H1 (cell line): ENCODE results near the gene SNURF. TPM values are rescaled to one million over a fixed set of nuclear protein-coding genes. Genes with fewer than 3 reads are reported as not detected.

ENCODE experiments used
- CTCF ChIA-PET: fragments of 300-600 bp; sonication (Branson Sonifier 250); formaldehyde crosslinking; loops from one replicate; lab custom pipeline; 2021; ENCODE audit not compliant: partially characterized antibody; lab: Charles Lee
- POLR2A ChIA-PET: fragments of 300-600 bp; sonication (Branson Sonifier 250); formaldehyde crosslinking; loops from one replicate; lab custom pipeline; 2021; ENCODE audit warnings: inconsistent platforms; ENCODE audit not compliant: partially characterized antibody; lab: Charles Lee
- DNase-seq, 2 experiments: peaks; one replicate each; pipeline versions ENCODE4 v3.0.0 to v3.0.0-alpha.2; 2010 to 2022; ENCODE audit warnings: low spot score in 2 of 2, low read depth in 1 of 2, mixed read lengths in 1 of 2
- FAIRE-seq: peaks from 2 replicates; lab custom pipeline; 2011; peaks lifted over from hg19 to GRCh38; lab: Jason Lieb, UNC
- H2AFZ ChIP-seq: 2 replicates; pipeline ENCODE4 v1.8.1; 2012; ENCODE audit warnings: low read length, inconsistent platforms
- H2AK5ac ChIP-seq: 2 replicates; pipeline ENCODE4 v1.6.1; 2013; ENCODE audit warnings: low read depth, low read length
- H2BK120ac ChIP-seq: replicated peaks from 2 replicates; pipeline ENCODE3; 2013; ENCODE audit warnings: low read depth, low read length, inconsistent platforms
- H2BK12ac ChIP-seq: 2 replicates; pipeline ENCODE4 v1.6.1; 2013; ENCODE audit warnings: low read depth, low read length
- H2BK15ac ChIP-seq: 2 replicates; pipeline ENCODE4 v1.6.1; 2013; ENCODE audit warnings: low read length
- H2BK20ac ChIP-seq: 2 replicates; pipeline ENCODE4 v1.6.1; 2013; ENCODE audit warnings: low read length
- H2BK5ac ChIP-seq: 2 replicates; pipeline ENCODE4 v1.6.1; 2013; ENCODE audit warnings: low read depth, low read length
- H3K14ac ChIP-seq: 2 replicates; pipeline ENCODE4 v1.6.1; 2013; ENCODE audit warnings: inconsistent platforms; ENCODE audit not compliant: insufficient read length
- H3K18ac ChIP-seq: 2 replicates; pipeline ENCODE4 v1.6.1; 2013; ENCODE audit warnings: low read length; ENCODE audit errors: extremely low read depth
- H3K23ac ChIP-seq: 2 replicates; pipeline ENCODE4 v1.6.1; 2013; ENCODE audit warnings: inconsistent platforms; ENCODE audit not compliant: insufficient read length
- H3K23me2 ChIP-seq: 2 replicates; pipeline ENCODE4 v1.6.1; 2013; ENCODE audit warnings: low read depth, low read length
- H3K27ac ChIP-seq: 2 replicates; pipeline ENCODE4 v1.6.1; 2011; ENCODE audit warnings: low read depth, low read length, inconsistent platforms
- H3K27me3 ChIP-seq, 4 experiments: replicated peaks in 1 of 4; 1 replicate in 1 of 4; 2 replicates in 3 of 4; pipeline versions ENCODE4 v1.6.1 to v1.8.1; 2011 to 2013; ENCODE audit warnings: low read length in 3 of 4, mild to moderate bottlenecking in 3 of 4, inconsistent platforms in 2 of 4, mixed read lengths in 2 of 4, moderate library complexity in 1 of 4; ENCODE audit not compliant: control insufficient read depth in 3 of 4, insufficient read depth in 3 of 4; ENCODE audit errors: extremely low read depth in 1 of 4
- H3K36me3 ChIP-seq, 4 experiments: 2 replicates each; pipeline versions ENCODE4 v1.6.1 to v1.8.1; 2011 to 2013; ENCODE audit warnings: mild to moderate bottlenecking in 4 of 4, low read length in 3 of 4, moderate library complexity in 2 of 4, control low read depth in 1 of 4, inconsistent platforms in 1 of 4; ENCODE audit not compliant: insufficient read depth in 4 of 4, control insufficient read depth in 2 of 4
- H3K4ac ChIP-seq: replicated peaks from 2 replicates; pipeline ENCODE3; 2013; ENCODE audit warnings: low read length, low read depth, mixed read lengths, inconsistent platforms; ENCODE audit not compliant: insufficient read length
- H3K4me1 ChIP-seq, 4 experiments: replicated peaks in 1 of 4; 1 replicate in 1 of 4; 2 replicates in 3 of 4; pipeline versions ENCODE4 v1.6.1 to v1.8.1; 2011 to 2013; ENCODE audit warnings: low read length in 3 of 4, inconsistent platforms in 2 of 4, mixed read lengths in 1 of 4; ENCODE audit not compliant: insufficient read depth in 4 of 4, control insufficient read depth in 3 of 4
- H3K4me2 ChIP-seq, 2 experiments: 2 replicates each; pipeline versions ENCODE4 v1.6.1 to v1.8.1; 2011 to 2013; ENCODE audit warnings: low read depth in 2 of 2, low read length in 2 of 2, control low read depth in 1 of 2, inconsistent platforms in 1 of 2, mild to moderate bottlenecking in 1 of 2; ENCODE audit not compliant: insufficient read depth in 1 of 2
- H3K4me3 ChIP-seq, 4 experiments: fragments of 200-600, 300-600 bp in 1 of 4; sonication (generic), shearing (Covaris generic), sonication (Bioruptor Twin) in 1 of 4; 2 replicates each; pipeline versions ENCODE4 v1.5.1 to v1.8.1; 2011 to 2016; ENCODE audit warnings: low read length in 4 of 4, low read depth in 3 of 4, control low read depth in 2 of 4, inconsistent platforms in 2 of 4, mild to moderate bottlenecking in 2 of 4, mixed read lengths in 1 of 4, moderate library complexity in 1 of 4; ENCODE audit not compliant: insufficient read depth in 2 of 4; ENCODE audit errors: extremely low read depth in 1 of 4
- H3K56ac ChIP-seq: replicated peaks from 2 replicates; pipeline ENCODE3; 2013; ENCODE audit warnings: low read depth, mild to moderate bottlenecking, mixed read lengths, low read length, inconsistent platforms; ENCODE audit not compliant: insufficient read length
- H3K79me1 ChIP-seq: 2 replicates; pipeline ENCODE4 v1.6.1; 2013; ENCODE audit warnings: low read depth, low read length, control low read depth
- H3K79me2 ChIP-seq, 2 experiments: 2 replicates each; pipeline versions ENCODE4 v1.6.1 to v1.8.1; 2012 to 2013; ENCODE audit warnings: low read length in 2 of 2, mild to moderate bottlenecking in 2 of 2, inconsistent platforms in 1 of 2; ENCODE audit not compliant: insufficient read depth in 2 of 2, control insufficient read depth in 1 of 2
- H3K9ac ChIP-seq, 4 experiments: replicated peaks in 1 of 4; 1 replicate in 1 of 4; 2 replicates in 3 of 4; pipeline versions ENCODE4 v1.6.1 to v1.8.1; 2011 to 2013; ENCODE audit warnings: low read depth in 3 of 4, low read length in 3 of 4, control low read depth in 2 of 4, mild to moderate bottlenecking in 2 of 4, moderate library complexity in 2 of 4, inconsistent platforms in 1 of 4; ENCODE audit errors: extremely low read depth in 1 of 4
- H3K9me3 ChIP-seq, 2 experiments: 2 replicates each; pipeline versions ENCODE4 v1.6.1 to v1.8.1; 2012 to 2013; ENCODE audit warnings: mild to moderate bottlenecking in 2 of 2, moderate library complexity in 2 of 2, control low read depth in 1 of 2, inconsistent platforms in 1 of 2, low read depth in 1 of 2, low read length in 1 of 2, mixed read lengths in 1 of 2; ENCODE audit not compliant: insufficient read depth in 2 of 2
- H4K20me1 ChIP-seq, 2 experiments: replicated peaks in 1 of 2; 2 replicates each; pipeline versions ENCODE3 to v1.8.1; 2011 to 2013; ENCODE audit warnings: inconsistent platforms in 2 of 2, low read length in 2 of 2, mild to moderate bottlenecking in 1 of 2; ENCODE audit not compliant: insufficient read depth in 2 of 2, control insufficient read depth in 1 of 2
- H4K5ac ChIP-seq: 2 replicates; pipeline ENCODE4 v1.6.1; 2013; ENCODE audit warnings: low read length, low read depth, mixed read lengths, inconsistent platforms; ENCODE audit not compliant: insufficient read length
- H4K8ac ChIP-seq: 2 replicates; pipeline ENCODE4 v1.8.0; 2013; ENCODE audit warnings: mild to moderate bottlenecking, moderate library complexity, low read length, inconsistent platforms; ENCODE audit not compliant: insufficient read depth; ENCODE audit errors: extremely low read depth
- H4K91ac ChIP-seq: replicated peaks from 2 replicates; pipeline ENCODE3; 2013; ENCODE audit warnings: low read length, mixed read lengths, inconsistent platforms; ENCODE audit not compliant: insufficient read length
- ATF2 ChIP-seq: IDR thresholded peaks from 2 replicates; pipeline ENCODE4 v1.6.1; 2012; ENCODE audit warnings: low read length, inconsistent platforms
- CBX5 ChIP-seq: fragments of 300-800, 300-1000 bp; sonication (generic); IDR thresholded peaks from 2 replicates; pipeline ENCODE4 v1.7.1; 2016; ENCODE audit warnings: antibody characterized with exemption, low read length, low read depth
- EGR1 ChIP-seq: IDR thresholded peaks from 2 replicates; pipeline ENCODE4 v1.6.1; 2011; ENCODE audit warnings: low read depth, low read length, borderline replicate concordance
- SRF ChIP-seq: IDR thresholded peaks from 2 replicates; pipeline ENCODE4 v1.6.1; 2011; ENCODE audit warnings: mild to moderate bottlenecking, low read depth, low read length, moderate library complexity
- TEAD4 ChIP-seq: IDR thresholded peaks from 2 replicates; pipeline ENCODE4 v1.6.1; 2012; ENCODE audit warnings: low read depth, low read length, inconsistent platforms, mixed read lengths
- WGBS, 2 experiments: shearing (Covaris generic) in 1 of 2; methylation state at CpG; one replicate each; pipeline versions ENCODE4 v1.1.6 to v1.1.7; 2013 to 2015; ENCODE audit warnings: low lambda C conversion rate in 2 of 2, mixed read lengths in 2 of 2, inconsistent platforms in 1 of 2, low coverage in 1 of 2, missing lambda C conversion rate in 1 of 2; ENCODE audit not compliant: insufficient replicate concordance in 2 of 2, insufficient coverage in 1 of 2, insufficient read length in 1 of 2; ENCODE audit errors: extremely low coverage in 1 of 2, missing lambda C conversion rate in 1 of 2; 5-methylcytosine and 5-hydroxymethylcytosine counted together
- polyA plus RNA-seq, 7 experiments: library from polyadenylated mRNA; depleted of rRNA in 3 of 7; stranded (reverse) in 5 of 7; unstranded in 2 of 7; fragments of >200 nt in 5 of 7; fragments of 200-250 nt in 2 of 7; gene quantifications; 1 replicate in 5 of 7; 2 replicates in 1 of 7; 4 replicates in 1 of 7; pipeline versions ENCODE4 v1.2.1 to v1.2.3, GENCODE V29; 2011 to 2013; ENCODE audit warnings: missing spikeins in 2 of 7, mixed read lengths in 2 of 7
- total RNA-seq: library from RNA; stranded (reverse); fragmentation: NEBNext Ultra II Directional; extraction: Animal tissue kit (Norgen Biotek cat#: 25700); gene quantifications from 2 replicates; pipeline ENCODE4 v1.2.1, GENCODE V29; 2021

Gene SNURF
- total and polyA plus RNA-seq, 2 of the 8 experiments (the other 6 are each of a cell fraction or from before 2014, with no cell fraction given): 9.9 to 76.5 TPM

- H3K79me2 ChIP-seq: no peaks in the 10 kb centered on the region; a peak in 1 of 4 replicates
- H4K91ac ChIP-seq: no peak overlapping the region
- no peaks in the 10 kb centered on the region for H3K27me3 ChIP-seq
- H4K8ac ChIP-seq: no peak overlapping the region
- 73% methylated on average over 1 of the region's 1 CpG; no CpG with 5 or more reads in 1 of the 2 experiments for WGBS, 2 experiments
- peak in 1 of 2 experiments; percentile 20 for DNase-seq
- no peak for TF ChIP-seq TEAD4
- TF ChIP-seq ATF2: no peak
- TF ChIP-seq SRF: no peak
- TF ChIP-seq EGR1: no peak
- no peak for TF ChIP-seq CBX5
- no peaks in the 10 kb centered on the region for H3K79me1 ChIP-seq
- no peak overlapping the region for H4K5ac ChIP-seq
- 0 out of 2 replicates have a peak overlapping the region, but pooled peaks have one; percentile 37 for H2BK20ac ChIP-seq
- no peak overlapping the region for H3K9ac ChIP-seq
- no peak overlapping the region for H3K14ac ChIP-seq
- no peaks in the 10 kb centered on the region for H3K4me1 ChIP-seq
- peaks cover 0 to 9% of the 10 kb centered on the region in 2 experiments; a peak in 2 of 4 replicates for H3K9me3 ChIP-seq
- no peaks in the 10 kb centered on the region for H4K20me1 ChIP-seq
- H2AK5ac ChIP-seq: no peak overlapping the region
- no peak overlapping the region for H3K23ac ChIP-seq
- H2BK120ac ChIP-seq: no peak overlapping the region
- H3K4ac ChIP-seq: no peak overlapping the region
- FAIRE-seq: no peak
- no peak overlapping the region for H3K4me3 ChIP-seq
- H3K27ac ChIP-seq: no peak overlapping the region
- no peak overlapping the region for H3K18ac ChIP-seq
- H2AFZ ChIP-seq: no peak overlapping the region
- CTCF ChIA-PET: interaction anchor here (0.6 kb wide), 1 partner anchor 117 kb away, joined by 3 read pairs; no protein-coding TSS in a partner anchor
- POLR2A ChIA-PET: interaction anchor here (0.6 to 3.1 kb wide), 3 partner anchors 9 to 58 kb away, joined by 4 to 16 read pairs (median 4); no protein-coding TSS in a partner anchor
- H3K4me2 ChIP-seq: no peak overlapping the region
- H3K23me2 ChIP-seq: no peaks in the 10 kb centered on the region
- H3K56ac ChIP-seq: no peak overlapping the region
- peak overlapping the region; percentile 75; the same call in 1 of the 2 replicates for H2BK15ac ChIP-seq
- no peaks in the 10 kb centered on the region for H3K36me3 ChIP-seq
- H2BK12ac ChIP-seq: no peak overlapping the region
- no peak overlapping the region for H2BK5ac ChIP-seq
Measured at GRCh38 chr15:24943361-24943760, 11.4 kb upstream of the SNURF start.
